Ovary (tissue), 9 donors: ENCODE results near the gene TAS2R1. TPM values are rescaled to one million over a fixed set of nuclear protein-coding genes. Genes with fewer than 3 reads are reported as not detected.

Experiments used
- DNase-seq, 5 donors: peaks; one replicate each; pipeline ENCODE4 v3.0.0-alpha.2; 2019 to 2020
- H3K27ac ChIP-seq, 2 donors: fragments of 200-600 bp; one replicate each; pipeline versions ENCODE4 v1.5.1 to v1.8.0; 2019 to 2022
- H3K27me3 ChIP-seq: fragments of 200-600 bp; one replicate; pipeline ENCODE4 v1.8.0; 2022
- H3K36me3 ChIP-seq: fragments of 200-600 bp; sonication (generic); one replicate; pipeline ENCODE4 v1.5.1; 2019
- H3K4me1 ChIP-seq: one replicate; pipeline ENCODE4 v1.8.1; 2013; ENCODE audit warnings: mild to moderate bottlenecking, moderate library complexity; ENCODE audit not compliant: insufficient read depth
- H3K4me3 ChIP-seq: fragments of 200-600 bp; sonication (generic); one replicate; pipeline ENCODE4 v1.5.1; 2017
- H3K9me3 ChIP-seq, 2 donors: fragments of 200-600 bp in 1 of 2; sonication (generic) in 1 of 2; one replicate each; pipeline versions ENCODE4 v1.5.1 to v1.8.1; 2013 to 2019; ENCODE audit warnings: mild to moderate bottlenecking in 1 of 2, moderate library complexity in 1 of 2
- CTCF ChIP-seq, 3 donors: fragments of 450-650 bp in 2 of 3; fragments of 200-600 bp in 1 of 3; IDR thresholded peaks; one replicate each; pipeline versions ENCODE4 v1.5.1 to v1.8.0; 2016 to 2022; ENCODE audit warnings: antibody characterized with exemption in 3 of 3, mild to moderate bottlenecking in 1 of 3
- EP300 ChIP-seq: sonication (generic); formaldehyde crosslinking; IDR thresholded peaks from one replicate; pipeline ENCODE4 v1.6.1; 2017; ENCODE audit warnings: antibody characterized with exemption
- POLR2A ChIP-seq: fragments of 450-650 bp; IDR thresholded peaks from one replicate; pipeline ENCODE4 v1.6.1; 2017; ENCODE audit warnings: antibody characterized with exemption, mild to moderate bottlenecking, moderate library complexity
- WGBS, 3 donors: extraction: QIAGEN DNeasy Blood & Tissue Kit in 1 of 3; methylation state at CpG; one replicate each; pipeline versions ENCODE4 v1.1.5 to v1.1.7; 2013 to 2017; 5-methylcytosine and 5-hydroxymethylcytosine counted together
- intact Hi-C, 4 donors: fragments of 100-400 bp; cut with DNase I; formaldehyde crosslinking; loops; one replicate each; pipeline versions ENCODE4 v1.11.0 to v1.15.1; 2022 to 2023
- polyA plus RNA-seq, 2 donors: library from polyadenylated mRNA; stranded (reverse); fragments of 200-250 nt in 1 of 2; fragments of 350-450 nt in 1 of 2; fragmentation: Illumina TruSeq in 1 of 2; extraction: RNeasy Lipid Tissue Mini Kit (QIAGEN cat#74804) in 1 of 2; gene quantifications; one replicate each; pipeline ENCODE4 v1.2.3, GENCODE V29; 2013 to 2014
- total RNA-seq, 7 donors: library from RNA; depleted of rRNA in 2 of 7; stranded (reverse); fragments of >200 nt in 2 of 7; fragmentation: NEBNext Ultra II Directional in 3 of 7; extraction: Animal tissue kit (Norgen Biotek cat#: 25700) in 3 of 7; gene quantifications; one replicate each; pipeline versions ENCODE4 v1.1.0 to v1.2.4, GENCODE V29; 2016 to 2023
- donor health status: DM: no; HTN: no; CAD: no; lungs with moderate emphysema.
- donor health status: DM: no; HTN: no; CAD: no.
- donor health status: Bipolar disorder and iron deficiency.
- donor health status: DM: yes; HTN: yes; CAD: no.
- donor health status: DM: no; HTN: no; CAD: no.
- donor health status: DM: yes; HTN: yes; CAD: no.

TAS2R1 gene
- total and polyA plus RNA-seq, 9 donors = not detected

GRCh38 chr5:9594913-9595312 is 35.2 kb downstream of the TAS2R1 start:
- Histone ChIP-seq H3K27ac (no peak overlapping the region), H3K27me3 (no peaks in the 10 kb centered on the region), H3K4me1 (no peaks in the 10 kb centered on the region), H3K36me3 (no peaks in the 10 kb centered on the region), H3K4me3 (no peak overlapping the region), H3K9me3 (no peaks in the 10 kb centered on the region)
- no peak for TF ChIP-seq POLR2A
- no peak for TF ChIP-seq CTCF (IDR thresholded peaks at IDR 0.05)
- no peak for TF ChIP-seq EP300
- intact Hi-C loops = no loop called here
- DNase-seq = no peak

GRCh38 chr5:9589049-9589835 is 40.9 kb downstream of the TAS2R1 start:
- 67 to 77% (median 70%) methylated on average over 7 of the region's 7 CpGs for WGBS, 3 donors
- Histone ChIP-seq H3K36me3 (no peaks in the 10 kb centered on the region), H3K9me3 (no peaks in the 10 kb centered on the region), H3K4me3 (no peak overlapping the region), H3K27ac (no peak overlapping the region), H3K4me1 (no peaks in the 10 kb centered on the region), H3K27me3 (no peaks in the 10 kb centered on the region)
- TF ChIP-seq CTCF (IDR thresholded peaks at IDR 0.05) (no peak), EP300 (no peak), POLR2A (no peak)
- intact Hi-C loops = no loop called here
- no peak for DNase-seq

- no peak for TF ChIP-seq CTCF (IDR thresholded peaks at IDR 0.05)
- no peak for TF ChIP-seq POLR2A
- no peak for TF ChIP-seq EP300
- no peak overlapping the region for H3K4me3 ChIP-seq
- DNase-seq = no peak
- 72 to 85% (median 80%) methylated on average over 6 of the region's 6 CpGs for WGBS, 3 donors
- H3K36me3 ChIP-seq = no peaks in the 10 kb centered on the region
- H3K27ac ChIP-seq = no peak overlapping the region
- H3K4me1 ChIP-seq = no peaks in the 10 kb centered on the region
- H3K9me3 ChIP-seq = no peaks in the 10 kb centered on the region
- intact Hi-C loops = no loop called here
- no peaks in the 10 kb centered on the region for H3K27me3 ChIP-seq
These were observed 41.9 kb downstream of the TAS2R1 start for GRCh38 chr5:9588254-9588653.

- Histone ChIP-seq H3K9me3 (no peaks in the 10 kb centered on the region), H3K36me3 (no peaks in the 10 kb centered on the region), H3K4me1 (no peaks in the 10 kb centered on the region), H3K4me3 (no peak overlapping the region), H3K27me3 (no peaks in the 10 kb centered on the region), H3K27ac (no peak overlapping the region)
- intact Hi-C loops = no loop called here
- TF ChIP-seq EP300 (no peak), POLR2A (no peak), CTCF (IDR thresholded peaks at IDR 0.05) (no peak)
- no peak for DNase-seq
These were observed 43.0 kb downstream of the TAS2R1 start for GRCh38 chr5:9587135-9587534.
